Liver (tissue), 3 donors: ENCODE data around the gene SRGN.

Experiments used
- CTCF ChIP-seq: fragments of 150-350 bp; IDR thresholded peaks from 2 replicates; pipeline ENCODE4 v1.5.1; 2017; ENCODE audit warnings: improper control_type of control experiment, low read depth, low read length; ENCODE audit not compliant: missing input control
- RAD21 ChIP-seq, 2 donors: IDR thresholded peaks; 2 replicates each; pipeline ENCODE4 v1.6.1; 2016; ENCODE audit warnings: antibody characterized with exemption in 2 of 2, mild to moderate bottlenecking in 2 of 2
- REST ChIP-seq: IDR thresholded peaks from 2 replicates; pipeline ENCODE4 v1.6.1; 2016; ENCODE audit warnings: antibody characterized with exemption, mild to moderate bottlenecking
- RXRA ChIP-seq, 2 donors: IDR thresholded peaks; 2 replicates each; pipeline ENCODE4 v1.6.1; 2017 to 2018; ENCODE audit warnings: antibody characterized with exemption in 2 of 2, mild to moderate bottlenecking in 1 of 2
- YY1 ChIP-seq: IDR thresholded peaks from 2 replicates; pipeline ENCODE4 v1.6.1; 2016; ENCODE audit warnings: antibody characterized with exemption, mild to moderate bottlenecking
- ZBTB33 ChIP-seq: IDR thresholded peaks from 2 replicates; pipeline ENCODE4 v1.6.1; 2016; ENCODE audit warnings: antibody characterized with exemption
- donor health status: healthy.
- donor health status: healthy.

GRCh38 chr10:69042838-69043237, 45.1 kb upstream of the SRGN start:
- no peak for TF ChIP-seq YY1
- no peak for TF ChIP-seq CTCF
- TF ChIP-seq RAD21 (IDR thresholded peaks at IDR 0.05): no peak
- TF ChIP-seq RXRA (IDR thresholded peaks at IDR 0.05): no peak
- no peak for TF ChIP-seq REST
- no peak for TF ChIP-seq ZBTB33
